ENCODE data around the gene PAMR1.

- TF ChIP-seq POLR2AphosphoS5 (IDR thresholded peaks at IDR 0.05; ENCODE audit: low read depth, low read length) (no peak), REST (IDR thresholded peaks at IDR 0.05; ENCODE audit: insufficient read depth in 1 of 2, low read depth in 2 of 2, low read length in 2 of 2) (peak in 1 of 2 experiments; percentile 53; a peak in 1 of 4 replicates), SIN3A (IDR thresholded peaks at IDR 0.05; ENCODE audit: borderline replicate concordance, insufficient read depth, low read length) (no peak), TAF1 (IDR thresholded peaks at IDR 0.05; ENCODE audit: borderline replicate concordance, insufficient read depth, low read length) (no peak)
Observed at GRCh38 chr11:35391922-35392688, 133.3 kb downstream of the PAMR1 start.

All from PFSK-1 (cell line).